ENCODE results near the gene NLRP1. TPM values are rescaled to one million over a fixed set of nuclear protein-coding genes. Genes with fewer than 3 reads are reported as not detected.

NLRP1 gene
- total and polyA plus RNA-seq, 9 of the 15 experiments (the other 6 are each of a cell fraction or from before 2014, with no cell fraction given) = 4.0 to 69.4 (median 27.7) TPM

DNA sequence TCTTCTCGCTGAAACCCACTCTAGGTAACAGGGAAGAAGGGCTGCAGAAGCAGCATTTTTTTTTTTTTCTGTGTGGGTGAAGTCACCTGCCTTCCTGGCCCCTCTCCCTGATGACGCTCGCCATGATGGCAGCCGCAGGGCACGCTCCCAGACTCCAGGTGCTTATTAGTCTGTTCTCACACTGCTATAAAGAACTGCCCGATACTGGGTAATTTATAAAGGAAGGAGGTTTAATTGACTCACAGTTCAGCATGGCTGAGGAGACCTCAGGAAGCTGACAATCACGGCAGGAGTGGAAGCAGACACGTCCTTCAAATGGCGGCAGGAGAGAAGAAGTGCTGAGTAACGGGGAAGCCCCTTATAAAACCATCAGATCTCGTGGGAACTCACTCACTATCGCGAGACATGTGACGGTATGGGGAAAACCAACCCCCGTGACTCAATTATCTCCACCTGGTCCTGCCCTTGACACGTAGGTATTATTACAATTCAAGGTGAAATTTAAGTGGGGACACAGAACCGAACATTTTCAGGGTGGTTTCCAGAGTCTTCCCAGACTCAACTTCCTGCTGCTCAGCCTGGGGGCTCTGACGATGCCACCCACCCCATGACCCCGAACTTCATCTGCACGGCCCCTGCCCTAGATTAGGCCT is 34.9 kb upstream of the NLRP1 start (continued):
- TF ChIP-seq, protein P1, sequence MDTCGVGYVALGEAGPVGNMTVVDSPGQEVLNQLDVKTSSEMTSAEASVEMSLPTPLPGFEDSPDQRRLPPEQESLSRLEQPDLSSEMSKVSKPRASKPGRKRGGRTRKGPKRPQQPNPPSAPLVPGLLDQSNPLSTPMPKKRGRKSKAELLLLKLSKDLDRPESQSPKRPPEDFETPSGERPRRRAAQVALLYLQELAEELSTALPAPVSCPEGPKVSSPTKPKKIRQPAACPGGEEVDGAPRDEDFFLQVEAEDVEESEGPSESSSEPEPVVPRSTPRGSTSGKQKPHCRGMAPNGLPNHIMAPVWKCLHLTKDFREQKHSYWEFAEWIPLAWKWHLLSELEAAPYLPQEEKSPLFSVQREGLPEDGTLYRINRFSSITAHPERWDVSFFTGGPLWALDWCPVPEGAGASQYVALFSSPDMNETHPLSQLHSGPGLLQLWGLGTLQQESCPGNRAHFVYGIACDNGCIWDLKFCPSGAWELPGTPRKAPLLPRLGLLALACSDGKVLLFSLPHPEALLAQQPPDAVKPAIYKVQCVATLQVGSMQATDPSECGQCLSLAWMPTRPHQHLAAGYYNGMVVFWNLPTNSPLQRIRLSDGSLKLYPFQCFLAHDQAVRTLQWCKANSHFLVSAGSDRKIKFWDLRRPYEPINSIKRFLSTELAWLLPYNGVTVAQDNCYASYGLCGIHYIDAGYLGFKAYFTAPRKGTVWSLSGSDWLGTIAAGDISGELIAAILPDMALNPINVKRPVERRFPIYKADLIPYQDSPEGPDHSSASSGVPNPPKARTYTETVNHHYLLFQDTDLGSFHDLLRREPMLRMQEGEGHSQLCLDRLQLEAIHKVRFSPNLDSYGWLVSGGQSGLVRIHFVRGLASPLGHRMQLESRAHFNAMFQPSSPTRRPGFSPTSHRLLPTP (IDR thresholded peaks at IDR 0.05; ENCODE audit: borderline replicate concordance, extremely low read depth, insufficient read length) = no peak
- TF ChIP-seq MCM2 (IDR thresholded peaks at IDR 0.05; ENCODE audit: low read depth) = no peak
- TF ChIP-seq, protein P2, sequence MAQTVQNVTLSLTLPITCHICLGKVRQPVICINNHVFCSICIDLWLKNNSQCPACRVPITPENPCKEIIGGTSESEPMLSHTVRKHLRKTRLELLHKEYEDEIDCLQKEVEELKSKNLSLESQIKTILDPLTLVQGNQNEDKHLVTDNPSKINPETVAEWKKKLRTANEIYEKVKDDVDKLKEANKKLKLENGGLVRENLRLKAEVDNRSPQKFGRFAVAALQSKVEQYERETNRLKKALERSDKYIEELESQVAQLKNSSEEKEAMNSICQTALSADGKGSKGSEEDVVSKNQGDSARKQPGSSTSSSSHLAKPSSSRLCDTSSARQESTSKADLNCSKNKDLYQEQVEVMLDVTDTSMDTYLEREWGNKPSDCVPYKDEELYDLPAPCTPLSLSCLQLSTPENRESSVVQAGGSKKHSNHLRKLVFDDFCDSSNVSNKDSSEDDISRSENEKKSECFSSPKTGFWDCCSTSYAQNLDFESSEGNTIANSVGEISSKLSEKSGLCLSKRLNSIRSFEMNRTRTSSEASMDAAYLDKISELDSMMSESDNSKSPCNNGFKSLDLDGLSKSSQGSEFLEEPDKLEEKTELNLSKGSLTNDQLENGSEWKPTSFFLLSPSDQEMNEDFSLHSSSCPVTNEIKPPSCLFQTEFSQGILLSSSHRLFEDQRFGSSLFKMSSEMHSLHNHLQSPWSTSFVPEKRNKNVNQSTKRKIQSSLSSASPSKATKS (CRISPR knock-in tag; IDR thresholded peaks at IDR 0.05) = no peak
- TF ChIP-seq, protein P3, sequence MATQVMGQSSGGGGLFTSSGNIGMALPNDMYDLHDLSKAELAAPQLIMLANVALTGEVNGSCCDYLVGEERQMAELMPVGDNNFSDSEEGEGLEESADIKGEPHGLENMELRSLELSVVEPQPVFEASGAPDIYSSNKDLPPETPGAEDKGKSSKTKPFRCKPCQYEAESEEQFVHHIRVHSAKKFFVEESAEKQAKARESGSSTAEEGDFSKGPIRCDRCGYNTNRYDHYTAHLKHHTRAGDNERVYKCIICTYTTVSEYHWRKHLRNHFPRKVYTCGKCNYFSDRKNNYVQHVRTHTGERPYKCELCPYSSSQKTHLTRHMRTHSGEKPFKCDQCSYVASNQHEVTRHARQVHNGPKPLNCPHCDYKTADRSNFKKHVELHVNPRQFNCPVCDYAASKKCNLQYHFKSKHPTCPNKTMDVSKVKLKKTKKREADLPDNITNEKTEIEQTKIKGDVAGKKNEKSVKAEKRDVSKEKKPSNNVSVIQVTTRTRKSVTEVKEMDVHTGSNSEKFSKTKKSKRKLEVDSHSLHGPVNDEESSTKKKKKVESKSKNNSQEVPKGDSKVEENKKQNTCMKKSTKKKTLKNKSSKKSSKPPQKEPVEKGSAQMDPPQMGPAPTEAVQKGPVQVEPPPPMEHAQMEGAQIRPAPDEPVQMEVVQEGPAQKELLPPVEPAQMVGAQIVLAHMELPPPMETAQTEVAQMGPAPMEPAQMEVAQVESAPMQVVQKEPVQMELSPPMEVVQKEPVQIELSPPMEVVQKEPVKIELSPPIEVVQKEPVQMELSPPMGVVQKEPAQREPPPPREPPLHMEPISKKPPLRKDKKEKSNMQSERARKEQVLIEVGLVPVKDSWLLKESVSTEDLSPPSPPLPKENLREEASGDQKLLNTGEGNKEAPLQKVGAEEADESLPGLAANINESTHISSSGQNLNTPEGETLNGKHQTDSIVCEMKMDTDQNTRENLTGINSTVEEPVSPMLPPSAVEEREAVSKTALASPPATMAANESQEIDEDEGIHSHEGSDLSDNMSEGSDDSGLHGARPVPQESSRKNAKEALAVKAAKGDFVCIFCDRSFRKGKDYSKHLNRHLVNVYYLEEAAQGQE (IDR thresholded peaks at IDR 0.05; ENCODE audit: borderline replicate concordance) = no peak
- TF ChIP-seq, protein P3 (CRISPR knock-in tag; IDR thresholded peaks at IDR 0.05; ENCODE audit: low read depth) = no peak
- TF ChIP-seq RAD21 (CRISPR knock-in tag; conservative IDR thresholded peaks at IDR 0.05 in 1 of 2, IDR thresholded peaks at IDR 0.05 in 1 of 2) = no peak
- peak; percentile 85 for TF ChIP-seq TAF9B (IDR thresholded peaks at IDR 0.05; ENCODE audit: partially characterized antibody)
- no peak for TF ChIP-seq ZKSCAN3 (CRISPR knock-in tag; IDR thresholded peaks at IDR 0.05)
- no peak for TF ChIP-seq SNRNP70 (optimal IDR thresholded peaks at IDR 0.05; ENCODE audit: low read depth, low read length)
- TF ChIP-seq, protein P4, sequence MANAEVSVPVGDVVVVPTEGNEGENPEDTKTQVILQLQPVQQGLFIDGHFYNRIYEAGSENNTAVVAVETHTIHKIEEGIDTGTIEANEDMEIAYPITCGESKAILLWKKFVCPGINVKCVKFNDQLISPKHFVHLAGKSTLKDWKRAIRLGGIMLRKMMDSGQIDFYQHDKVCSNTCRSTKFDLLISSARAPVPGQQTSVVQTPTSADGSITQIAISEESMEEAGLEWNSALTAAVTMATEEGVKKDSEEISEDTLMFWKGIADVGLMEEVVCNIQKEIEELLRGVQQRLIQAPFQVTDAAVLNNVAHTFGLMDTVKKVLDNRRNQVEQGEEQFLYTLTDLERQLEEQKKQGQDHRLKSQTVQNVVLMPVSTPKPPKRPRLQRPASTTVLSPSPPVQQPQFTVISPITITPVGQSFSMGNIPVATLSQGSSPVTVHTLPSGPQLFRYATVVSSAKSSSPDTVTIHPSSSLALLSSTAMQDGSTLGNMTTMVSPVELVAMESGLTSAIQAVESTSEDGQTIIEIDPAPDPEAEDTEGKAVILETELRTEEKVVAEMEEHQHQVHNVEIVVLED (CRISPR knock-in tag; IDR thresholded peaks at IDR 0.05) = no peak
- no peak; a peak in 1 of 4 replicates for TF ChIP-seq SIN3A (IDR thresholded peaks at IDR 0.05; ENCODE audit: borderline replicate concordance in 2 of 2, control insufficient read depth in 1 of 2, low read depth in 2 of 2, low read length in 2 of 2)

All from K562 (cell line).